8988T (cell line): ENCODE measurements around the gene RFTN1.

ENCODE experiments used
- DNase-seq: peaks from one replicate; pipeline ENCODE4 v3.0.0; 2011

Gene RFTN1

DNA sequence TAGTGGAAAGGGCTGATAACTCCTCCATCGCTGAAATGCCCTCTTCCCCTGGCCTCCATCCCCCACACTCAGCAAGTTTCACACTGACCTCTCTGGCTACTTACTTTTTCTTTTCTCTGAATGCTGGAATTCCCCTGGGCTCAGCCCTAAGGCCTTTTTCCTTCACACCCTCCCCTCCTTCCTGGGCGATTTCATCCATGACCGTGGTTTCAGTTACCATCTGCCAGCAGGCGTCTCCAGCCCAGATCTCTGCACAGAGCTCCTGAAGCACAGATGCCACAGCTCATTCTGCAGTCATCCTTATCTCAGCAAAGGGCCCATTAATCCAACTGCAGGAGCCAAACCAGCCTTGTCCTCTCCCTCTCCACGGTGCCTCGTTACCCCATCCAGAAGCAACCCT lies 114.0 kb downstream of the RFTN1 start:
- no peak for DNase-seq

- DNase-seq: no peak
Observed at GRCh38 chr3:16398648-16399047, 114.9 kb downstream of the RFTN1 start.

DNA sequence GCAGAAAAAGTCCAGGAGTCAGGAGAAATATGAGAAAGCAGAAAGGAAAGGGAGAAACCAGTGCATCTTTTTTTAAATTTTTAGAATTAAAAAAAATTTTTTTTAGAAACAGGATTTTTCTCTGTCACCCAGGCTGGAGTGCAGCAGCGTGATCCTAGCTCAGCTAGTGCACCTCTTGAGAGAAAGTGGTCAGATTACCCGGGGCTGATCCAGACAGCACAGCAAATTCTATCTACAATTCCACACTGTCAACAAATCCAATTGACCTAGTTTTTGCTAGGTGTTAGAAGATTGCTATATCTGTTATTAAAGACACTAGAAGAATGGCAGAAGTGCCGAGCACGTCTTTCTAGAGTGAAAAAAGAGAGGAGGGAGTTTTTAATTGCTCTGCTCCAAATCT lies 117.3 kb downstream of the RFTN1 start:
- DNase-seq: no peak

DNA sequence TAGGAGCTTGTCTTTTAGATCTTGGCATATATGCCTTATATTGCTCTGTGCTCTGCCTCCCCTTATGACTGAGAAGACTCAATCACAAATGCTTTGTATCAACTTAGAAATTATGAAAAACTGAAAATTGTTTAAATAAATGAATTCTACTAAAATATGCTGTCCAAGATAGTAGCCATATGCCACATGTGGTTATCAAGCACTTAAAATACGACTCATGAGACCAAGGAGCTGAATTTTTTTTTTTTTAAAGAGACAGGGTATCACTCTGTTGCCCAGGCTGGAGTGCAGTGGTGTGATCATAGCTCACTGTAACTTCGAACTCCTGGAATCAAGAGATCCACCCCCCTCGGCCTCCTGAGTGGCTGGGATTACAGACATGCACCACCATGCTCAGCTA lies 118.3 kb downstream of the RFTN1 start:
- no peak for DNase-seq

- DNase-seq: no peak
Observed at GRCh38 chr3:16394639-16395038, 118.9 kb downstream of the RFTN1 start.

DNA sequence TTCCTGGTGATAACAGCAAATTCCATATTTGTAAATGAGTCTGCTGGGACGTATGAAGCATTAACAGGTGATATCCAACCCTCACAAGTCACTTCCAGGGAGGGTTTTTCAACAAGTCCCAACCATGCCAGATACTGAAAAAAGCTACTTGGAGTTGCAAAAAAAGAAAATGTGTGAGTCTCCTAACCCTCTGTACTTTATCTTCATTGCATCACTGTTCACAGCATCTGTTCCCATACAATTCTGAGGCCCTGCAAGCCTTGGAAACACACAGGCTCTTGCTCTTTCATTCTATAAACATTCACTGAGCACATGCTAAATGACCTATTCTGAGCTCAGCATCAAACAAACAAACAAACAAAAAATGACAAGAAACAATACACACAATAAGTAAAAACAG lies 120.8 kb downstream of the RFTN1 start:
- DNase-seq: no peak

- no peak for DNase-seq
Observed at GRCh38 chr3:16392065-16392464, 121.4 kb downstream of the RFTN1 start.

- DNase-seq: no peak
Observed at GRCh38 chr3:16390581-16390980, 122.9 kb downstream of the RFTN1 start.

- no peak for DNase-seq
Observed at GRCh38 chr3:16388850-16389441, 124.6 kb downstream of the RFTN1 start.

DNA sequence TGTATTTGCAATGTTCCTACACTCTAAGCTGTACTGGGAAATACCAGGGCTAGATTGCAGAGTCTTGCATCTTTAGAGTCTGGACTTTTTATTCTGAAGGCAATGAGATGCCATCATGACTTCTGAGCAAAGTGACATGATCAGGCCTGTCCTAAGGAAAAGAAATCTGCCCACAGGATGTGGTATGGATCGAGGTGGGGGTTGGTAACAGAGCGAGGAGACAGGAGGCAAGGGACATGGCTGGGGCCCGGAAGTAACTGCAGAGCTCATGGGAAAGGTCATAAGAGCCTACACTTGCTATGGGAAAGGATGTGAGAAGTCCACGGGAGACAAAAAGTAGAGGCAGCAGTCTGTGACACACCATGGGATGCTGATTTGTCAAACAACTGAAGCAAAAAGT lies 126.9 kb downstream of the RFTN1 start:
- no peak for DNase-seq

GRCh38 chr3:16385151-16385550 lies 128.3 kb downstream of the RFTN1 start:
- no peak for DNase-seq

- DNase-seq: no peak
Observed at GRCh38 chr3:16383864-16384263, 129.6 kb downstream of the RFTN1 start.

- no peak for DNase-seq
Observed at GRCh38 chr3:16382845-16383244, 130.7 kb downstream of the RFTN1 start.

- DNase-seq: no peak
Observed at GRCh38 chr3:16381426-16381825, 132.1 kb downstream of the RFTN1 start.

DNA sequence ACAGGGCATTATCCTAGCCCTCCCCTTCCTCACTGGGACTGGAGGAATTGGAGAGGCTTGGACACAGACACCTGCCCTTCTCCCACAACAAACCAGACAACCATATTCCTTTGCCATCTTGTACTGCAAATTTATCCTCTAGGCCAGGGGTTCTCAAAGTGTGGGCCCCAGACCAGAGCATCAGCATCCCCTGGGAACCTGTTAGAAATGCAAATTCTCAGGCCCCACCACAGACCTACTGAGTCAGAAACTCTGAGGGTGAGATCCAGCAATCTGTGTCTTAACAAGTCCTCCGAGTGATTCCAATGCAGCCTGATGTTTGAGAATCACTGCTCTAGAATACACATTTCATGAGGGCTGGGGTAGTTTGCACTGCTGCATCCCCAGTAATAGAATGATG lies 133.1 kb downstream of the RFTN1 start:
- DNase-seq: no peak

GRCh38 chr3:16379838-16380237 lies 133.7 kb downstream of the RFTN1 start:
- no peak for DNase-seq

DNA sequence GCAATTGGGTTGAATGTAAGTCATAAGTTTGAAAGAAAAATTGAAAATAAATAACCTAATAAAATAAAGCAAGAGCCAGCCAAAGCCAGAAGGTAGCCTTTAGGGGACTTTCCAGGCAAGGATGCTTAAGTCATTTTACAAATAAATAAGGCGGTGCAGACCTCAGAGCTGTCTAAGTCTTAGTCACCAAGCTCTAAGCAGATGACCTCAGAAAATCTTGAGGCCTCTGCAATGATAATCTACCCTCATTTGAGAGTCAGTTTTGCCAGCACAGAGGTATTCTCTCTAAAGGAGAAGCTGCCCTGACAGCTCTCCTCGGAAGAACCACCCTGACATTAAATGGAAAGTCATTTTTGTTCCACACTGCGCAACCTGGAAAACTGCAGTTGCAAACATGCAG lies 134.6 kb downstream of the RFTN1 start:
- no peak for DNase-seq

DNA sequence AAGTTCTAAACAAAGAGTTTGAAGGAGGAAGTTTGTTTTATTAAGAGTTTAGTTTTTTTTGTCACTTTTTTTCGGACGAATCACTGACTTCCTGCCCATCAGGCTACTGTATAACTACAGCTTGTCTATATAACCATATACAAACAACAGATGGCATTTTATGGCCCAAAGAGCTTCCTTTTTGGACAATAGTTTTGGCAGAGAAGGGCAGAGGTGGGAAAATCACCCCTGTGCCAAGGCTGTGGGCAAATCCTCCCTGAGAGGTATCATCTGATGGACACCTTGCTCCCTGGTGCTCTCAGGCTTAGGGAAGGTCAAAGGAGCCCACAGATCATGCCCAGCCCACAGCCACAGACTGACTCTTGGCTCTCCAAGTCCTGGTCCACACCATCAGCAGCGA lies 135.1 kb downstream of the RFTN1 start:
- no peak for DNase-seq

DNA sequence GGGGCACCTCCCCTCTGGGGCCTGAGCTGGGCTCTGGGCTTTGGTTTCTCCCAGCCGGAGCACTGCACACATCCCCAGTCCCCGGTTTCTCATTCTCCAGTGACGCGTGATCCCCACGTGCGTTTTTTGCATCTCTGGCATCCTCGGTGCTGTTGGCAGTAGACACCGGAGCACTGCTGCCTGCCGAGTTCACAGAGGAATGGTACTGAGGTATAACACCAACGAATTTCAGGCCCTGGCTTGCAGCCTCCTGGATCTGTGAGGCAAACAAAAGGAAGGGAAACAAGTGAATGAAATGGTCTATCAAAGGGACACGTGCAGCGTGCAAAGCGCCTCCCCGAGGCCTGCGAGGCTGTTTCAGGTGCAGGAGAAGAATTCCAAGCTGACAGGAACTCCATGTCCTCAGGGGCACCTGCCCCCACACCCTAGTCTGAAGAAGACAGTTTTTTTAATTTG lies 135.6 kb downstream of the RFTN1 start:
- no peak for DNase-seq

DNA sequence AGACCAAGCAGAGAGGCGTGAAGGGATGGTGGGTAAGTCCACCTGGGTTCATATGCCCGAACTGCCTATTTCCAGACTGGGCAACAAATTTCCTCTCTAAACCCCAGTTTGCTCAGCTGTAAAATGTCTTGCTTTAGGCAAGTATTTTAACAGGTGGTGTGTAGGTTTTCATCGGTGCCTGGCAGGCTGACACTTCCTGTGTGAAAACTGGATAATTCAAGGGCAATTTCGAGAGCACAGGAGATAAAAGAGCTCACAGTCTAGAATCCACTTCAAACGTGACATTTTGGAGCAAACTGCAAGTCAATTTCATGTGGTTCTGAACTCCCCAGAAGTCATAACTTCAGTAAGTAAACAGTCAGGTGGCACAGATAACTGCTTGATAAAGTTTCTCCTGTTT lies 136.3 kb downstream of the RFTN1 start:
- no peak for DNase-seq

- DNase-seq: no peak
Observed at GRCh38 chr3:16375891-16376290, 137.6 kb downstream of the RFTN1 start.

DNA sequence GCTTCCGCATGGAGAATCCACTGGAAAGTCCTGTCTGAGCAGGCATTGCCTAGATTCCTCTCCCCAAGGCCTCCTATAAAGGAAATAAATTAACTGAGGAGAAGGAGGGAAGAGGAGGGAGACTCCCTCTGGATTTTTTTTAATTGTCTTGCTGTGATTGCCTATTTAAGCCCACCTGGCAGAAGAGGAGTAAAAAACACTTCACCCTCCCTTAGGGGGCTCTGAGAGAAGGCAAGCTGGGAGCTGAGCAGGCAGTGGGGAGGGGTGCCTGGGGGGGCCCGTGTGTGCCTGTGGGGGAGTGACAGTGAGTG lies 138.6 kb downstream of the RFTN1 start:
- DNase-seq: no peak

- no peak for DNase-seq
Observed at GRCh38 chr3:16374047-16374934, 139.2 kb downstream of the RFTN1 start.

- DNase-seq: no peak
Observed at GRCh38 chr3:16373341-16373946, 140.1 kb downstream of the RFTN1 start.
